HG03439 (cell line): ENCODE measurements around the gene FPGS.
"Not testable (repeated sequence)": the region's sequence is repeated elsewhere in the genome, so short reads cannot be mapped to it uniquely, and the experiment has no call there.

Experiments used
- ATAC-seq: cut with Tn5 transposase; IDR thresholded peaks from one replicate; pipeline ENCODE4 v1.9.1; 2021; ENCODE audit warnings: mild to moderate bottlenecking, moderate library complexity; ENCODE audit not compliant: unreplicated experiment

FPGS gene

DNA sequence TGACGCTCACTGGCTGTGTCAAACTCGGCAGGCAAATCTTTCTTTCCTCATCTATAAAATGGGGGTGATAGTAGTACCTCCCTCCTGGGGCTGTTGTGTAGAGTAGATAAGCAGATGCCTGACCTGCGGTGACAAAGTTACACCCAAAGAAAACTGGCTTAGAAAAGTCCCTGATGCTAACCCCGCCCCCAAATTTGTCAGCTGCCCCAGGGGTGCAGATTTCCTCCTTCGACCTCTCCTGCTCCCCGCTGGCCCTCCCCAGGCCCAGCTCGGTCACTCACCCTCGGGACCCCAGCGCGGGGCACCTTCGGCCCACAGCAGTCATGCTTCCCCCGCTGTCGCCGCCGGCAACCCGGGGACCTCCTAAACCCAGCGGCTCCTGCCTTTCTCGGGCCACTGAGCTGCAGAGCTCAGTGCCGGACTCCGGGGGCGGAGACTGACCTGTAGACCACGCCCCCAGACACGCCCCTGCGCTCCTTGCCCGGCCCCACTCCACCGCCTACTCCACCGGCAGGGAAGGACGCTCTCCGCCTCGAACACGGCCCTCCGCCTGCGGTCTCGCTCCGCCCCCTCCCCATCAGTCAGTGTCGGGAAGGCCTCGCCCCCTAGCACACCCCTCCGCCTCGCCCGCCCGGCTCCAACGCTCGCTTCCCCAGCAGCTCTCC is 31.6 kb upstream of the FPGS start:
- peak; percentile 87 for ATAC-seq

DNA sequence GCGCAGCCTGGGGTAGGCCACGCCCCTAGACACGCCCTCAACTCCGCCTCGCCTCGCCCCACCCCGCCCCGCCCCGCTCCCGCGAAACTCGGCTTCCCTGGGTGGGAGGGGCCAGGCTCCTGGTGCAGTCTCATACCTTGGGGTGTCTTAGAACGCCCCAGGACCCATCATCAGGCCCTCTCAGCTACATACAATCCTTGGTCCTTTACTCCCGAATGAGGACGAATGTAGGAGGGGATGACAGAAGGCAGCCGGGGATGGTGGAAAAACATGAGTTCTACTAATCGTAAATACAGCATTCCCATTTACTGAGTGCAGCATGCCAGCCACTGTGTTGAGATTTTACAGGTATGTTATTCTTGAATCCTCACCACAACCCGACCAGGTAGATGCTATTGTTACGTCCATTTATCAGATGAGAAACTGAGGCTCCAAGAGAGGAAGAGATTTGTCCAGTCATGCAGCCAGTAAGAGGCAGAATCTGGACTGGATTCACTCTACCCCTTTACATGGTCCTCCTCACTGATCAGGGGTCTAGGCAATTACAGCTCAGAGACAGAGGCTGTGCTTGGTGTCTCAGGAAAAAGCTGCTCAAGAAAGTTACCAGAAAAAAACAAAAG is 31.0 kb upstream of the FPGS start:
- no peak for ATAC-seq

DNA sequence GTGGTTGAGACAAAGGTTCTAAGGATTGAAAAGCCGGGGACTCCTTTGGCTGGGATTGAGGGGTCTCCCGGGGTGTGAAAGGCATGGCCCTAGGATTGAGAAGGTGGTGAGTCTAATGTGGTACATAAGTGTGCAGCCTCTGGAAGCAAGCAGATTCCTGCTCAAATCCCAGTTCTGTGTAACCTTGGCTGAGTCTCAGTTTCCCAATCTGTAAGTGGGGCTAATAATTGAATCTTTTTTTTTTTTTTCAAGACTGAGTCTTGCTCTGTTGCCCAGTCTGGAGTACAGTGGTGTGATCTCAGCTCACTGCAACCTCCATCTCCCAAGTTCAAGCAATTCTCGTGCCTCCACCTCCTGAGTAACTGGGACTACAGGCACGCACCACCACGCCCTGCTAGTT is 30.1 kb upstream of the FPGS start:
- no peak for ATAC-seq

DNA sequence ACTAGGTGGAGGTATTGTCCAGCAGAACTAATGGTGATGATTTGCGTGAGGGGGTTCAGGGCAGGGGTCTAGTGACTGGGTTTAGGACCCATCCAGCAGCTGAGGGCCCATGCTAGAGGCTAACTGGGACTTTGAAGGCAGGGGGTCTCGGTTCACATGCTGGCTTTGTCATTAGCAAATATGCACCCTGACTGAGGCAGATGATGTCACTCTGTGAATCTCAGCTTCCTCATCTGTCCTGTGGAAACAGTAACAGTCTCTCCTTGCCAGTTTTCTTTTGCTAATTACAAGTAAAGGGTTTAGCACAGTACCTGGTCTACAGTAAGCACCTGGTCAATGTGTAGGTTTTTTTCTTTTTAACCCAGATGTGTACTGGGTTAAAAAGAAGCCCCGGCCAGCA is 29.4 kb upstream of the FPGS start:
- no peak for ATAC-seq

DNA sequence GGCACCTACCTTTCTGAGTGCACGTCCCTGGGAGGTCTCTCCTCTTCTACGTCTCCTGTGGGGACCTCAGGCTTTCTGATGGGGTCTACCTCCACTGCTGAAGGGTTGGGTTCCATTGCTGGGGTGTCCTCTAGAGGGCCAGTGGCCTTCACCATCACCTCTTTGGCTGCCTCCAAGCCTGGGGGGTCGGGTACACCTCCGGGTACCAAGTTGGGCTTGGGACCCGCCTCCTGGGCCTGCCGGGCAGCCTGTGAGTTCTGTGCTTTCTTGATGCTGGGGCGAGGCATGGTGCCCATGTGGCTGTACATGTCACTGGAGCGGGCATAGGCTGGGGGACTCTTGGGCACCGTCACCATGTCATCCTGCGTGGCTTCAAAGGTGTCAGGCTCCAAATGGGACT is 28.7 kb upstream of the FPGS start:
- no peak for ATAC-seq

DNA sequence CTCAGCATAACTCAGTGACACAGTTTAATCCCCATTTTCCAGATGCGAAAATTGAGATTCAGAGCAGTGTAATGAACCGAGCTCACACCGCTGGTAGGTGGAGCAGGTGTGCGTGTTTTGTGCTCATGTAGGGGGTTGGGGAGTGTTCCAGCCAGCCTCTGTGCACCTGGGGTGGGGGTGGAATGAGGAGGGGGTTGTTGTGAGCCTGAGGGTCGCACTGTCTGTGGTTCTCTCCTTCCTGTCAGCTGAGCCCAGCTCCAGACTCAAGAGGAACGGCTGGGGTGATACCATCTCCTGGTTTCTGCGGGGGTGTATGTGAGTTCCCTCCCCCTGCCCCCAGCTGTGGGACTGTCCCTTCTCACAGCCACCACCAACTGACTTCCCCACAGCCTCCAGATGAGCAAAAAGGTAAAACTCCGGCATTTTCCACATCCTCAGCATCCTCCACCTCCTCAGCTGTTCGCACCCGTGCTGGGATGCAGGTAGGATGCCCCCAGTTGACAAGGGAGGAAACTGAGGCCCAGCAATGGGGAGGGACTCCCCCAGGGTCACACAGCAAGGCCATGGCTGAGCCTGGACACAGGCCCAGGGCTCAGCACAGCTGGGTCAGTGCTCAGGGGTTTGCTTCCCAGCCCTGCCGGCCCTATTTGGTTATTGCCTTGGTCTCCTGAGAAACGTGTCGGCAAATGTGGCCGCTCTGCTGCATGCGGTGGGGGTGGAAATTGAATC is 26.3 kb upstream of the FPGS start:
- peak; percentile 27 for ATAC-seq

DNA sequence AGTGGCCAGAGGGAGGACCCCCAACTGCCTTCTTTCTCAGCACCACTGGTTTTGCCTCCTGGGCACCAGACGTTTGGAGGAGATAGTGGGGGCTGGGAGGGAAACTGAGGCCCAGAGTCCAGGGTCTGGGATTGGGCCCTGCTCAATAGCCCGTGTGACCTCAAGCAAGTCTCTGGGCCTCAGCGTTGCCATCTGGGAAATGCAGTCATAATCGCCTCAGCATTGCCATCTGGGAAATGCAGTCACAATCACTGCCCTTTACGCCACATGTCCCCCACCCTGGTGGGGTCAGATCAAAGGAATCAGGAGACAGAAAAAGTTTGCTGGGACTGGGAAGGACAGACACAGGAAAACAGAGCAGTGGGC is 25.8 kb upstream of the FPGS start:
- no peak for ATAC-seq

DNA sequence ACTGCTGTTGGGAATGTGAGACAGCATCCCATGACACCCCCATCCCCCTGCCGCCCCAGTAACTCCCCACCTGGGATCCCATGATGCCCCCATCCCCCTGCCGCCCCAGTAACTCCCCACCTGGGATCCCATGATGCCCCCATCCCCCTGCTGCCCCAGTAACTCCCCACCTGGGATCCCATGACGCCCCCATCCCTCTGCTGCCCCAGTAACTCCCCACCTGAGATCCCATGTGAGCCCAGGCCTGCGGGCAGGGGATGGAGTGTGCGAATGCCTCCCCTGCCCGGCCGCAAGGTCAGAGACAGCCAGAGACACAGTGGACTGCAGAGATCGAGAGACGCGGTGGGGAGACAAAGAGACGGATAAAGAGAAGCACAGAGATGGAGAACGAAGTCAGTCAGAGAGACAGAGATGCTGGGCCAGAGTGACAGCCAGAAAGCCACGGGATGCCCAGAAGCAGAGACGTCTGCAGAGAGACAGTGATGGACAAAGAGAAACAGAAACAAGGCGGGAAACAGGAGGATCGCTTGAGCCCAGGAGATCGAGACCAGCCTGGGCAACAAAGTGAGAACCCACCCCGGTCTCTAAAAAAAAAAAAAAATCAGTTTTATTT is 25.2 kb upstream of the FPGS start:
- ATAC-seq, result no peak

DNA sequence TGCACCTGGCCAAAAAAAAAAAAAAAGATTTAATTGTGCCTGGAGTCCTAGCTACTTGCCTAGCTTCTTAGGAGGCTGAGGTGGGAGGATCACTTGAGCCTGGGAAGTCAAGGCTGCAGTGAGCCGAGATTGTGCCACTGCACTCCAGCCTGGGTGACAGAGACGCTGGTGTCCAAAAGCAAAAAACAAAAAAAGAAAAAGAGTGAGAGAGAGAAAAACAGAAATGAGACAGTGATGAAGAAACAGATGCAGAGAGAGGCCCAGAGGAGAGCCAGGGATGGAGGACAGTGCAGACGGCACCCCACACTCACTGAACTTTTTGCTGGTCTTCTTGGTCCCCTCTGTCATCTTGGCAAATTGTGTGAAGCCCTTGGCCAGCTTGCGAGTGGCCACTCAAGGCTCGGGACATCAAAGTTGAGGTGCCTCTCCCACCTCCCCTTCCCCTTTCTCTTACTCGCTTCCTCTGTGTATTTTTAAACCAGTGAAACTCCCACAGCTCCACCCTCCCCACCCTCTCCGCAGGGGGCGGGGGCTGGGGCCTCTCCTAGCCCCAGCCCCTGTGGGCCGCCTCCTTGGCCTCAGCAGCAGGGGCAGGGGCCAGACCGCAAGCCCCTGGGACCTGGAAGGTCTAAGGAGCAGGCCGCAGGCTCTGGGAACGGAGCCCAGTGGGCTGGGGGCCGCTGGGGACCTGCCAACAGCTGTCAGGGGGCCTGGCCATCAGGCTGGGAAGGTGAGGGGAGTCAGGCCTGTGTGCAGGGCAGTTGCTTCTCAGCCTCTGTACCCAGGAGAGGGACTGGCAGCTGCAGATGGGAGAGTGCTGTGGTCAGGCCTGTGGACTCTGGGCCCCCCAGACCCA is 24.2 kb upstream of the FPGS start, which contains the start of gene SH2D3C:
Gene SH2D3C (minus strand): TSS at position 387 of the 856 bp plus-strand sequence. CDS start 39 bp downstream, at position 348.
- peak; percentile 28 for ATAC-seq

DNA sequence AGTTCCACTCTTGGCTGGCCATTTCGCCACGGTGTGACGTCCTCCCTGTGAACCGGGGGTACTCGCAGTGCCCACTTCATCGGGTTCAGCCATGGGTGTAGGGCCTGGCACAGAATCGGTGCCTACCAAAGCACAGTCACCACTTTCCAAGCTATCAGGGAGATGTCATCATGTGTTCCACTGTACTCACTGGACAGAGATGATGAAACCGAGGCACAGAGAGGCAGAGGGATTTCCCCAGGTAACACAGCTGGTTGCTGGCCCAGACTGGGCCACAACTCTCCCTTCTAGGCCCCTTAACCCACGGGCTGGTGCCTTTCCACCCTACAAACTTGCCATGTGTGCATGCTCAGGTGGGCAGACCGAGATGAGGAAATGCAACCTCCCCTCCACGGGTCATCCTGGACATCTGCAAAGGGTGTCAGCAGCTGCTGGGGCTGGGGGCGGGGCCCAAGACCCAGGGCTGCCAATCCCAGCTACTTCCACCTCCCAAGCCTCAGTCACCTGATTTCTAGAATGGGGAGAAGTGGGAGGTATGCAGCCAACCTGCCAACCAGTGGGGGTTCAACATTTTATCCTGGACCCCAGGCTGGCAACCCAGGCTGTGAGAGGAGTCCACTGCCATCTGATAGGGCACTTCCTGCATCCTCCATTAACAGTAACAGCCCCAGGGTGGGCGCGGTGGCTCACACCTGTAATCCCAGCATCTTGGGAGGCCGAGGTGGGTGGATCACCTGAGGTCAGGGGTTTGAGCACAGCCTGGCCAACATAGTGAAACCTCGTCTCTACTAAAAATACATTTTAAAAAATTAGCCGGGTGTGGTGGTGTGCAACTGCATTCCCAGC is 23.3 kb upstream of the FPGS start:
- peak; percentile 36 for ATAC-seq

DNA sequence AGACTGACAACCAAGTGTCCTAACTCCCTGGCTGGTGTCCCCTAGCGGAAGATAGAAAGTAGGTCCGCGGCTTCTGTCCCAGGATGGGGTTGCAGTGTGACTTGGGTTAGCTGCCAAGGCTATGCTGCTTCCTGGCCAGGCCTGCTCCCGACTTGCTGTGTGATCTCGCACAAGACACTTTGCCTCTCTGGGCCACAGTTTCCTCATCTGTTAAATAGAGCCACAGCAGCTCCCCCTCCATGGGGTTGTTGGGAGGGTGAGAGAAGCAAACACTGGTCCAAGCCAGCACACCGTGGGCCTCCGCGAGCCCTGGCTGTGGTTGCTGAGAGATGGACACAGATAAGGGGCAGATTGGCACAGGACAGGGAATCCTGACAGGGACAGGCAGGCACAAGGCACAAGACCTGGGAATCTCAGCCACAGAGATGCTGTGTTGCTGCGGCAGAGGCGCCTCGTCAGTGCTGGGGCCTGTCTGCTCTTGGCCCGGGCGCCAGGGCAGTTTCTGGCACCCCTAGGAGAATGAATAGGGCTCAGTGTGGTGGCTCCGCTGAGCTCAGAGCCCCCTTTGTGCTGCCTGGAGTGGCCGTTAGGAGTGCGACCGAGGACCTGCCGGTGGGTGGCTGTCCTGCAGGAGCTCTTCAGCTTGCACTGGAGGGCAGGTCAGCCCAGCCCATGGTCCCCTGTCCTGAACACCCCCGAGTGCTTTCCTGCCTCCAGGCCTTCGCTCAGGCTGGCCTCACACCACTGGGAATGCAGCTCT is 22.4 kb upstream of the FPGS start:
- ATAC-seq, result no peak

DNA sequence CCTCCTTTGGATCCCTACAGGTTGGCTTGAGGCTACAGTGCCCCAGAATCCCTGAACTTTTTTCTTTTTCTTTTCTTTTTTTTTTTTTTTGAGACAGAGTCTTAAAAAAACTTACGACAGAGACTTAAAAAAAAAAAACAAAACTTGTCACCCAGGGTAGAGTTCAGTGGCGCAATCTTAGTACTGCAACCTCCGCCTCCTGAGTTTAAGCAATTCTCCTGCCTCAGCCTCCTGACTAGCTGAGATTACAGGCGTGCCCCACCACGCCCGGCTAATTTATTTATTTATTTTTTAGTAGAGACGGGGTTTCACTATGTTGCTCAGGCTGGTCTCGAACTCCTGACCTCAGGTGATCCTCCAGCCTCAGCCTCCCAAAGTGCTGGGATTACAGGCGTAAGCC is 21.8 kb upstream of the FPGS start:
- ATAC-seq, result not testable (repeated sequence)

DNA sequence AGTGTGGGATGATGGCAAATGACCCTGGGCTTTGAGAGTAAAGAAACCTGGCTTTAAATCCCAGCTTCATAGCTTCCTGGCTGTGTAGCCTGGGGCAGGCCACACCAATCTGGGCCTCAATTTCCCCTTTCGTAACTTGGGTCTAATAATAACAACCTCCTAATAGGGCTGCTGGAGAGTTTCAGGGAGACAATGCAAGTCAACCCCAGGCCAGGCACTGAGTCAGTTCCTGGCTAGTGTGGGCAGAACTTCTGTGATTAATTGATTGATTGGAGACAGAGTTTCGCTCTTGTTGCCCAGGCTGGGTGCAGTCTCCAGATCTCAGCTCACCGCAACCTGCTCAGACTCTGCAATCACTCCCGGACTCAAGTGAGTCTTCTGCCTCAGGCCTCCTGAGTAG is 20.9 kb upstream of the FPGS start:
- ATAC-seq, result no peak

DNA sequence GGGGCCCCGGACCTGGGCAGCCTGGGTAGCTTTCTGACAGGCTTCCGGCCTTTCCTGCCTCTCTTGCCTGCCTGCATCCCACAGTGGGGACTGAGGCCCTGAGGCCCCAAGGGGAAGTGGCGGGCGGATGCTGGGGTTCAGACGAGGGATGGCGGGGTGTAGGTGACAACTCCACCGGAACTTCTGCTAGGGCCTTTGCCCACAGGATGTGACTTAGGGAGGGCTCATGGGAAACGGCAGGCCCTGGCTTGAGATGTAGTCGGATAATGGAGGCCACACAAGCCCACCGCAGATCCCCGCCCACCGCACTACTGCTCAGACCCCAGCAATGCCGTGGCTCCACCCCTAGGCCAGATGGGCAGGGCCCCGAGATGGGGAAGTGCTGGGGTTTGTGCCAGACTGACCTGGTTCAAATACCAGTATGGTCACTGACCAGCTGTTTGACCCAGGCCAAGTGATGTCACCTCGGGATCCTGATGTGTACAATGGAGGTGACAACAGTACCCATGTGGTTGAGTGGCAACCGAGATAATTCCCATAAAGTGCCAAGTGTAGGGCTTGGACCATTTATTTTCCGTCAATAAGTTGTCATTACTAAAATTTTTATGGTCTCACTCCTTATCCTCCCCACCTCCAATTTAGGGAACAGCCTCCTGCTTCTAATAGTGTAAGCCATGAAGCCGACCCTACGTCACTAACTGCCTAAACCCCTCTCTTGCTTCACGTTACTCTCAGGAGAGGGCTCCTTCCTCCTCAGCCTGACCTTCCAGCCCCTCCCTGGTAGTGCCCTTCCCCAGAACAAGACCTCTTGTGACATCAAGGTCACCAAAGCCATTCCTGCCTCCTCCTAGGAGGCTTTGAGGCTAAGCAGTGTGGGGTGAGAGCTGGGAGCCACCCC is 19.3 kb upstream of the FPGS start:
- ATAC-seq, result no peak

DNA sequence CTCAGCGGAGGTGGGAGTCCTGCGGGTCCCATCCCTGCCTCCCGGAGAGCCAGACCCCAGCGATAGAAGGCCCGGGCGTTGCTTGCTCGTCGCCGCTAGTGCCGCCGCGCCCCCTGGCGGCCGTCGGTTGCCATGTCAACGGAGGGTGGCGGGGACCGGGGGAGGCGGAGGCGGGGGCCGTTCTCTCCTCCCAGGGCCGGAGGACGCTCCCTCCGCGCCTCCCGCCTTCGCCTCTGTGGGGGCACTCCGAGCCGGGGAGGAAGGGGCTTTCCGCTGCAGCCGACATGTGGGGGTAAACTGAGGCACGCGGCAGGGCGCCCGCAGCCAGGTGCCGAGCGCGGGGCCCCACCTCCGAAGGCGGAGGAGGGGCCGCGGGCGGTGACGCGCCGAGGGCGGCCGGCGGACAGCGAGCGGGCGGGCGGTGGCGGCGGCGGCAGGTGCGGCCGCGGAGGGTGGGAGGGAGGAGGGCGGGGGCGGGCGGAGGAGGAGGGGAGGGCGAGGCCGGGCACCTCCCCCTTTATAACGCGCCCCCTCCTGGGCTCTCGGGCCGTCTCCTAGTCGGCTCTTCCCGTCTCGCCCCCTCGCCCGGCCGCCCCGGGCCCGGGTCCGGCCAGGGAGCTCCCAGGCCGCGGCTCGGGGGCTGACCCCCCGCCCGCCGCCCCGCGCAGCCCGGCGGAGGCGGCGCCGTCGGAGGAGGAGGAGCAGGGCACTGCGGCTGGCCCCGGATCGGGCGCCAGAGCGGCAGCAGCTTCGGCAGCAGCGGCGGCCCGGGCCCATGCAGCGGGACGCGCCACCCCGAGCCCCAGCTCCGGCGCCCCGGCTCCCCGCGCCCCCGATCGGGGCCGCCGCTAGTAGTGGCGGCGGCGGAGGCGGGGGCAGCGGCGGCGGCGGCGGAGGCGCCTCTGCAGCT is 17.4 kb upstream of the FPGS start:
- peak; percentile 49 for ATAC-seq

DNA sequence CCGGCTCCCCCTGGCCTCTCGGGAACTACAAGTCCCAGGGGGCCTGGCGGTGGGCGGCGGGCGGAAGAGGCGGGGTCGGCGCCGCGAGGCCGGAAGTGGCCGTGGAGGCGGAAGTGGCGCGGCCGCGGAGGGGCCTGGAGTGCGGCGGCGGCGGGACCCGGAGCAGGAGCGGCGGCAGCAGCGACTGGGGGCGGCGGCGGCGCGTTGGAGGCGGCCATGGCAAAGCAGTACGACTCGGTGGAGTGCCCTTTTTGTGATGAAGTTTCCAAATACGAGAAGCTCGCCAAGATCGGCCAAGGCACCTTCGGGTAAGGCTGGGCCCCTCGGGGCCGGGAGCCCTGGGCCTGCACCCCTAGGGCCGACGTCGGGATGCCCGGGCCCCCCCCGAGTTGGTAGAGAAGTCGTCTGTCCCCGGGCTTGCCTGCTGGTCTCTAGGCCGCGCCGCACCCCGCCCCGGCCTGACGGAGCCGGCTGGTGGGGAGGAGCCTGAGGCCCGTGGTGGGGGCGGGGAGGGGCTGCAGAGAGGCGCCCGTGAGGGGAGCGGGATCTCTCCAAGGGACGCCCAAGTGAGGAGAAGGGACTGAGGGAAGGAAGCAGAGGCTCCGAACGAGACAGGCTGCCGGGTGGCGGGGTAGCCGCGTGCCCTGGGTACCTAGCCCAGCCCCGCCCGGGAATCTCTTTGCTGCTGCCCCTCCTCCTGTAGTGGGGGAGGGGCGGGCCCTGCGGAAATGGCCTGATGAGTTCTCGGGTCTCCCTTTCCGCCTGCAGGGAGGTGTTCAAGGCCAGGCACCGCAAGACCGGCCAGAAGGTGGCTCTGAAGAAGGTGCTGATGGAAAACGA is 16.5 kb upstream of the FPGS start, which contains the start of gene CDK9:
Gene CDK9 (plus strand): TSS at position 102 of the 840 bp plus-strand sequence. CDS start 115 bp downstream, at position 217.
- ATAC-seq, result peak; percentile 64
